GM18870 (cell line): ENCODE results near the gene SLC2A13.
"Not testable (repeated sequence)": the region's sequence is repeated elsewhere in the genome, so short reads cannot be mapped to it uniquely, and the experiment has no call there.

Source experiments
- ATAC-seq: cut with Tn5 transposase; IDR thresholded peaks from one replicate; pipeline ENCODE4 v1.9.1; 2021; ENCODE audit warnings: moderate library complexity; ENCODE audit not compliant: unreplicated experiment

The SLC2A13 gene

GRCh38 chr12:39935839-39936238 lies 170.0 kb downstream of the SLC2A13 start:
- no peak for ATAC-seq

DNA sequence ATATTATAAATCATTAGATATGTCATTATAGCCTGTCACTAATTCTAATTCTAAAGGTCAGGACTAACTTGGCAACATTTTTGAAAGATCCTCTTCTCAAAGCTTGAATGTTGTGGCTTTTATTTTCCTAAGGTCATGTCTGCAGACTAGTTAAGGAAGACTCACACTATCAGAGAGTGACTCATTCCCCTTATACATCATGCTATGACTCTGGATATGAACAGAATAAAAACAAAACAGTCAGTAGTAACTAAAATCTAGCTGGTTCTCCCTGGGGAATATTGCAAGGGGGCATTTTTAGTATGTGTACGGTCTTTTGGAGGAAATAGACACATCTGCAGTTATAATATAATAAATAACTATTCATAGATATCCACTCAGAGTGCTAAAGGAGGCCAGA lies 170.6 kb downstream of the SLC2A13 start:
- no peak for ATAC-seq

DNA sequence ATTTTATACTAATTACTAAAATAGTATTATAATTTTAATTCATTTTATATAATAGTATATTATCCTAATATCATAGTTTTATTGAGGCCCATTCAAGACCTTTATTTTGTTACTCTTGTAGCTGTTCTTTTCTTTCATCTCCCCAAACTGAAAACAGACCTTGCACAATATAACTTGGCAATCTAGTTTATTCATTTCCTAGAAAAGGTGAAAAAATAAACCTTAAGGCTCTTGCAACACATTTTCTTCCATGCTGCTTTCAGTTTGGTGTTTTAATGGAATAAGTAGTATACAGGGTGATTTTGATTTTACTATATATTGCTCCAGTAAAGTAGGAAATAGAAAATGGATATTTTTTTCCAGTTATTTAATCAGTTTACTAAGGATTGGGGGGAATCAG lies 174.0 kb downstream of the SLC2A13 start:
- no peak for ATAC-seq

GRCh38 chr12:39931231-39931630 lies 174.7 kb downstream of the SLC2A13 start:
- ATAC-seq = no peak

GRCh38 chr12:39930101-39930500 lies 175.8 kb downstream of the SLC2A13 start:
- ATAC-seq = no peak

GRCh38 chr12:39928181-39928899 lies 177.5 kb downstream of the SLC2A13 start:
- no peak for ATAC-seq

GRCh38 chr12:39923364-39923763 lies 182.5 kb downstream of the SLC2A13 start:
- ATAC-seq = no peak

DNA sequence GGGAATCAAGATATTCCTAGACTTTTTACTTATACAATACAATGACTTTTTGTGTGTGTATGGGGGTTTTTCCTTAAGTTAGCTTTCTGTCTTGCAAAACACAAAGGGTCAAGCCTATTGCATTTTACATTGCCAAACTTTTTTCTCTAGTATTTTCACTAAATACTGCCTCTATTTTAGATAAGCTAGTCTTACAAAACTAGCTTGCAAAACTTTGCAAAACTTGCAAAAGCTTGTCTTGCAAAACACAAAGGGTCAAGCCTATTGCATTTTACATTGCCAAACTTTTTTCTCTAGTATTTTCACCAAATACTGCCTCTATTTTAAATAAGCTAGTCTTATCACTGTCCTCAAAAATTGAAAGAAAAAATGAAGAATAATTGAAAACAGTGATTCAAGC lies 183.3 kb downstream of the SLC2A13 start:
- ATAC-seq = not testable (repeated sequence)

GRCh38 chr12:39920647-39921046 lies 185.2 kb downstream of the SLC2A13 start:
- ATAC-seq = no peak

- no peak for ATAC-seq
Observed at GRCh38 chr12:39920222-39920621, 185.7 kb downstream of the SLC2A13 start.

DNA sequence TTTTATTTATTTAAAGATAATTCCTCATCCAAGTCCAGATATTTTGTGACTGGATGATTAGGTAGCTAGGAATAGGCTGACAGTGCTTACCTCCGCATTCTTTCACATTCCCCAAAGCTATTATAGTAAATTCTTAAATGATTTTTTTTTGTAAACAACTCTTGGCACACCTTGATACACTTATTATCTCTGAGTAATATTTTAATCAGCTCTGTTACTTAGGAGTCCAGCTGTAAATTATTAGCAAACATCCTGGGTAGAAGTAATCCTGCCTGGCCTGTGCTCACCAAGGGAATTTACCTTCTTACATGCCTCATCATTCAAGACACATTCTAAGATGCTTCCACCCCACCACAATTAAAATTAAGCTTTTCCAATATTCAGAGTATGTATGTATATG lies 186.1 kb downstream of the SLC2A13 start:
- no peak for ATAC-seq

DNA sequence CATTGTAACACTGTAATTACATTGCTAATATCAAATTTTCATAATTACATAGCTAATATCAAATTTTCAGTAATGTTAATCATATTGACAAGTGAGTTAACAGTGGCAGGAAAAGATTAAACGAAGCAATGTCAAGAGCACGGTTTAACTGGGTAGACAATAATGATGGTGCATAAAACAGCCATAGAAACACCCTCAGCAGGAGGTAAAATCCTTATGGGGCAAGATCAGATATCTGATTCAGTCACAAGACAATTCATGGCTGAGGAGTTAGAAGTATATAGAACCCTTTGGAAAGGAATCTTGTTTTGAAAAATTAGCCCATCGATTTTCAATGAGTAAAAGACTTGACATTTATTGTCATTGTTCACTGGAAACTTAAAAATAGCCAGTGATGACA lies 190.6 kb downstream of the SLC2A13 start:
- ATAC-seq = no peak

DNA sequence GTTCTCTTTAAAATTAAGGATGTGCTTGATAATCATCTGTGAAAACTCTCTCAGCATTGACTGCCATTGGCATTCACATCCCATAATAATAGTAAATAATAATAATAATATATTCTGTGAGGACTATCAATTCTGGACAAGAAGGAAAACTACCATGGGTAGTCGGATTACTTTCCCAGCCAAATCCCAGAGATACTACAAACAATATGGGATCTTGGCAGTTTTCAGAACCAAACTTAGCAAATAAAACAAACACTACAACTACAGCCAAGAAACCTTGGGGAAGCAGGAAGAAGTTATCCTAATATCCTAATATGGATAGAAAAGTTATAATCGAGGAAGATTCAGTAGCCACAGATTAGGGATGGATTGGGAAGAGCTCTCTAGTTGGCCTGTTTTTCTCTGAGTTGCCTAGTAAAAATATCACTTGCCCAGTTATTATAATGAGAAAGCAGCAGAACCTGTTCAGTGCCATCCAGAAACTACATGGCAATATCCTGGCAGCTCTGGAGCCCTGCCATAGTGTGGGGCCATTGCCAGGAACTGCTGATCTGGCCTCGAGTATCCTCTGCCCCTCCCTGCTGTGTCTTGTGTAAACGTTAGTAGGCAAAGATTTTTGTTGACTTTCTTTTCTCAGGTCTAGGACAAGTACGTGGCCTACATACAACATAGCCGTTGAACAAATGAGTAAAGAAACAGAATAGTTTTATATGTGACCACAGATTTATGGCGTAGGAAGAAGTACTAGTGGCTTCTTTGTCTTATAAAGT lies 193.5 kb downstream of the SLC2A13 start:
- no peak for ATAC-seq

DNA sequence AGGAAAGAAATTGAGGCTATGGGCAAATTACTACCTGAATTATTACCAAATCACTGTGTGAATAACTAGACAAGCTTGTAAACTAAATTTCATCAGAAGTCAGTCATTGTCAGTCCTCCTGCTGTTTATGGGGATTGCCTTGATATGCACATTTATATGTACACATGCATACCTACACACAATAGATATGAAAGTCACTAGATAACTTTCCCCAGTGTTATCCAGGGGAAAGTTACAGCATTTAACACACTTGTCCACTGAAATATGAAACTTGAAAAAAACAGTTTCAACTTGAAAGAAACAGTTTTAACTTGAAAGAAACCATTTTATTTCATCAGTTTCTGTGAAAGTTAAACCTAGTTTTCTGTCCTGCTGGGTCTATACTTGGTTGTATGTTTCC lies 199.6 kb downstream of the SLC2A13 start:
- ATAC-seq = no peak

- no peak for ATAC-seq
Observed at GRCh38 chr12:39905152-39905551, 200.7 kb downstream of the SLC2A13 start.

DNA sequence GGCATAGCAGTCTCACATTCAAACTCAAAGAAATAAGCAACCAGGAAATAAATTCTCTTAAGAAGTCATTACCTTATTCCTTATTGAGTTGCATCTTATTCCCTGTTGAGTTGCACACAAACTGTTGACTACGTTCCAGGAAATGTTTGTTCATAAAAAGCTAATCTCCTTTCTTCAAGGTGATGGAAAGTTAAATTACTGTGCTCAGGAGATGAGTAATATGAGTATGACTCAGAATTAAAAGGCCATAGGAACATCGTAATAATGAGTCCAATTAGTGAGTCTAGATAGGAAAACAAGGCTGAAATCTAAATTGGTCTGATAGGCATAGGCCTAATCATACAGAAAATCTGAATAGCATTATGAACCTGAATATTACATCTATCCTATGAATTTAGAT lies 203.1 kb downstream of the SLC2A13 start:
- ATAC-seq = no peak

GRCh38 chr12:39897315-39897714 lies 208.6 kb downstream of the SLC2A13 start:
- ATAC-seq = no peak

- ATAC-seq = not testable (repeated sequence)
Observed at GRCh38 chr12:39893388-39893787, 212.5 kb downstream of the SLC2A13 start.

- ATAC-seq = no peak
Observed at GRCh38 chr12:39892146-39892545, 213.7 kb downstream of the SLC2A13 start.

DNA sequence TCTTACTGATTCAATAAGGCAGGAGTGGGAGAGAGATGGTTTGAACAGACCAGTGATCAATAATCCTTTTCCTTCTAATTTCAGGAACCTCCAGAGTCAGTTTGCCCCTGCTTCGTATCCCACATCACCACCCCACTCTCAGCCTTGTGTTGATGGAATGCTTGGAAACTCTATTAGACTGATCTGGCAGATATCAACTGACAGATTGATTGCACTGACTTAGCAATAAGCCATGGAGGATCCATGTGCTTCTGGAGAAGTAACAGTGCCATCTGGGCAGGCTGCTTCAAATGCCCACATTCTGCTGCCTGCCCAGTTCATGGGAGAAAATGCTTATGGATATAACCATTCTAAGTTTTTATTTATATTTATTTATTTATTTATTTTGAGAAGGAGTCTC lies 218.0 kb downstream of the SLC2A13 start:
- ATAC-seq = no peak

- ATAC-seq = no peak
Observed at GRCh38 chr12:39886106-39886505, 219.8 kb downstream of the SLC2A13 start.

DNA sequence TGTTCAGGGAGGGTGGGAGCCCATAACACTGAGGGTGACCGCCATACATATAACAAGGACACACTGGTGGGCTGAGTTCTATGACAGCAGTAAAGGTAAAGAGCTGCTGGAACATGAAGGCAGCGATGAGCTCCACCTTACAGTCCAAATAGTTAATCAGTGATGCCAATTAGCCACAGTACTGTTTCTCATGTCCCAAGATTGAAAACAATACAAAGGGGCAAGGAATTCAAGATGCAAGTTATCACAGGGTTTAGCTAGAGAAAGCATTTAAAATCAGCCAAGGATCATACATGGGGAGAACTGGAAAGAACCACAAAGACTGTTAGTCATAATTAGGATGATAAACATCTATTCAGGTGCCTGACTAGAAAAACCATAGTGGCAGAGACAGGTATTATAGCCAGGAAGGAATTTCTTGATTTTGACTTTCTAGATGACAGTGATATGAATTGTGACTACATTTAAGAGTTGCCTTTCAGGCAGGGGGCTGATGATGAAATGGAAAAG lies 221.2 kb downstream of the SLC2A13 start:
- ATAC-seq = no peak
